Diencephalon (tissue), 1 donor: ENCODE measurements around the gene PLIN4. TPM values are rescaled to one million over a fixed set of nuclear protein-coding genes. Genes with fewer than 3 reads are reported as not detected.

Experiments used
- total RNA-seq: library from RNA; depleted of rRNA; stranded (reverse); fragments of >200 nt; gene quantifications from one replicate; pipeline ENCODE4 v1.2.3, GENCODE V29; 2014

Gene PLIN4, protein sequence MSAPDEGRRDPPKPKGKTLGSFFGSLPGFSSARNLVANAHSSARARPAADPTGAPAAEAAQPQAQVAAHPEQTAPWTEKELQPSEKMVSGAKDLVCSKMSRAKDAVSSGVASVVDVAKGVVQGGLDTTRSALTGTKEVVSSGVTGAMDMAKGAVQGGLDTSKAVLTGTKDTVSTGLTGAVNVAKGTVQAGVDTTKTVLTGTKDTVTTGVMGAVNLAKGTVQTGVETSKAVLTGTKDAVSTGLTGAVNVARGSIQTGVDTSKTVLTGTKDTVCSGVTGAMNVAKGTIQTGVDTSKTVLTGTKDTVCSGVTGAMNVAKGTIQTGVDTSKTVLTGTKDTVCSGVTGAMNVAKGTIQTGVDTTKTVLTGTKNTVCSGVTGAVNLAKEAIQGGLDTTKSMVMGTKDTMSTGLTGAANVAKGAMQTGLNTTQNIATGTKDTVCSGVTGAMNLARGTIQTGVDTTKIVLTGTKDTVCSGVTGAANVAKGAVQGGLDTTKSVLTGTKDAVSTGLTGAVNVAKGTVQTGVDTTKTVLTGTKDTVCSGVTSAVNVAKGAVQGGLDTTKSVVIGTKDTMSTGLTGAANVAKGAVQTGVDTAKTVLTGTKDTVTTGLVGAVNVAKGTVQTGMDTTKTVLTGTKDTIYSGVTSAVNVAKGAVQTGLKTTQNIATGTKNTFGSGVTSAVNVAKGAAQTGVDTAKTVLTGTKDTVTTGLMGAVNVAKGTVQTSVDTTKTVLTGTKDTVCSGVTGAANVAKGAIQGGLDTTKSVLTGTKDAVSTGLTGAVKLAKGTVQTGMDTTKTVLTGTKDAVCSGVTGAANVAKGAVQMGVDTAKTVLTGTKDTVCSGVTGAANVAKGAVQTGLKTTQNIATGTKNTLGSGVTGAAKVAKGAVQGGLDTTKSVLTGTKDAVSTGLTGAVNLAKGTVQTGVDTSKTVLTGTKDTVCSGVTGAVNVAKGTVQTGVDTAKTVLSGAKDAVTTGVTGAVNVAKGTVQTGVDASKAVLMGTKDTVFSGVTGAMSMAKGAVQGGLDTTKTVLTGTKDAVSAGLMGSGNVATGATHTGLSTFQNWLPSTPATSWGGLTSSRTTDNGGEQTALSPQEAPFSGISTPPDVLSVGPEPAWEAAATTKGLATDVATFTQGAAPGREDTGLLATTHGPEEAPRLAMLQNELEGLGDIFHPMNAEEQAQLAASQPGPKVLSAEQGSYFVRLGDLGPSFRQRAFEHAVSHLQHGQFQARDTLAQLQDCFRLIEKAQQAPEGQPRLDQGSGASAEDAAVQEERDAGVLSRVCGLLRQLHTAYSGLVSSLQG (N-terminal part only)
- total RNA-seq = 0.23 TPM

DNA sequence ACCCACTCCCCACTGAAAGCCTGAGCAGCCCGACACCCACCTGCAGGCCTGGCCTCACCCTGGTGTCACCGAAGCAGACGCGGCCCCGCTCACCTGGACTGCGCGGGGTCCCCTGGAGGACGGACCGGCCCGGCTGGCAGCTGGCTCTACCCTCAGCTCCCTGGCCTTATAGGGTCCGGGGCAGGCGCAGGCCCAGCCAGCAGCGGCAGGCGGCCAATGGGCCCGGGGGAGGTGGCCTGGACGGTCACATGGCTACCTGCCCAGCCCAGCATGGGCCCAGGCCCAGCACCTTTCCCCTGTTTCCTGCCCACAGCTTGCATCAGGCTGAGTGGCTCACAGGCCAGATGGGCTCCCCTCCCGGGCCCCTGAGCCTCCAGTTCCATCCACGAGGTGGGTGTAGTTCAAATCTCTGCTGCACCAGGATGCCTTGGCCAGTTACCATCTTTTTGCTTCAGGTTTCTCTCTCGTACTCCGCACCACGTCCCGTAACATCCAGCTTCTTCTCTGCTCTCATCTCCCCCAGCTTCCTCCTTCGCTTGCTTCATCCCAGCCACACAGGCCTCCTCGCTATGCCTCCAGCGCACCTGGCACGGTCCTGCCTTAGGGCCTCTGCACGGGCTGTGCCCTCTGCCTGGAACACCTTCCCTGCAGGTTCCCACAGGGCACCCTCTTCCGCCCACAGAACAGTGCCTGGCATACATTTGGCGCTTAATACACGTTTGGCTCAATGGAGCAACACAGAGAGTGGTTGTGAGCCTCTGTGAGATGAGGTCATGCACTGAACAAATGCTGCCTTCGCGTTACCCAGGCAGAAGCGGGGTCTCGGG lies at the start of gene PLIN4:
Gene PLIN4 (minus strand): TSS at position 142 of the 827 bp plus-strand sequence. CDS start 214 bp downstream, outside the sequence.

DNA sequence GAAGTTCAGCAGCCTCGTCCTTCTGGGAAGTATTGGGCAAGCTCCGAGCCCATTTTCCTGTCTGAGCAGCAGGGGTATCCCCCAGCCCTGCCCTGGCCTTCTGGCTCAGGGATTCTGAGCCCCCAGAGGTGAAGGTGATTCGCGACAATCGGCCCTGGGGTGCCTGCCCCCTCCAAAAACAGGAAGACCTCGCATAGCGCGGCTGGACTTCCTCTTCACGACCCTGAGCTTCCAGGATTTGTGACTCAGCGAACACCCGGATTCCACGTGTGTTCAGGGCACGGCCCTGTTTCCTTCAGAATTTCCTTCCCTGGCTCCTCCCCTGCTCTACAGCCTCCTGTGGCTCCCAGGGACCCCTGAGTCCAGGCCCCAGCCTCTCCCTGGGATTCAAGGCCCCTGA lies 41.3 kb upstream of the PLIN4 start, which contains the start of gene SEMA6B:
Gene SEMA6B (minus strand): TSS at position 116 of the 400 bp plus-strand sequence. CDS start 1,227 bp downstream, outside the sequence.

GRCh38 chr19:4539693-4540581 lies 21.7 kb upstream of the PLIN4 start, which contains the start of gene LRG1:
Gene LRG1 (minus strand): TSS chr19:4540036. CDS start chr19:4540013, 23 bp downstream.

DNA sequence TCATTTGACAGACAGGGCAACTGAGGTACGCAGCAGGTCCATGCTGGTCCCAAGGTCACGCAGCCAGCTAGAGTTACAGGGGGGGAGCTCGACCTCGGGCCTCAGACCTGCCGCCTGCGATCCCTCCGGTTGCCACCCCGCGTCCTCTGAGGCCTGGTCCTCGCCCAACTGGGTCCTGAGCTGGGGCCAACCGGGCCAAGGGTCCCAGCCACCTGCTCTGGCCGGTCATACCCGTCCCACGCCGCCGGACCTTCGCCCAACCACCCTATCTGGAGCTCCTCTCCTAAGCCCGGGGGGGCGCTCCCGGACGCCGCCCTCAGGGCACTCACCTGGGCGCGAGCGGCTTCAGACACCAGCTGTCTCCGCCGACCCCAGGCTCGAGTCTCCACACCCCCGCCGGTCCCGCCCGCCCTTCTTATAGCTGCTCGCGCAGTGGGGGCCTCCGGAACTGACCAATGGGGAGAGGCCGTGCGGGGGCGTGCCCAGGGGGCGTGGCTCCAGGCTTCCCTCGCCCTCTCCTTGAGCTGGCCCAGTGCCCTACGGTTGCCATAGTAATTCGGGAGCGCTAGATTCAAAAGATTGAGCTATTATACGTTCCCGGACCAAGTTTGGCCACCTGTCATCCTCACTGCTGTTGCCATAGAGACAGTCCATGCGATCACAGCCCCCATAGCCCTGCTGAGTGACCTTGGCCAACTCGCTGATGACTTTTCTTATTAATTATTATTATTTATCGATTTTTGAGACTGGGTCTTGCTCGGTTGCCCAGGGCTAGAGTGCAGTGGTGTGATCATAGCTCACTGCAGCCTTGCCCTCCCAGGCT lies 16.8 kb upstream of the PLIN4 start, which contains the start of gene PLIN5:
Gene PLIN5 (minus strand): TSS at position 389 of the 823 bp plus-strand sequence. CDS start 1,150 bp downstream, outside the sequence.

GRCh38 chr19:4472174-4472974 lies 45.9 kb downstream of the PLIN4 start, which contains the start of gene HDGFL2:
Gene HDGFL2 (plus strand): TSS chr19:4472297. CDS start chr19:4472351, 54 bp downstream.

DNA sequence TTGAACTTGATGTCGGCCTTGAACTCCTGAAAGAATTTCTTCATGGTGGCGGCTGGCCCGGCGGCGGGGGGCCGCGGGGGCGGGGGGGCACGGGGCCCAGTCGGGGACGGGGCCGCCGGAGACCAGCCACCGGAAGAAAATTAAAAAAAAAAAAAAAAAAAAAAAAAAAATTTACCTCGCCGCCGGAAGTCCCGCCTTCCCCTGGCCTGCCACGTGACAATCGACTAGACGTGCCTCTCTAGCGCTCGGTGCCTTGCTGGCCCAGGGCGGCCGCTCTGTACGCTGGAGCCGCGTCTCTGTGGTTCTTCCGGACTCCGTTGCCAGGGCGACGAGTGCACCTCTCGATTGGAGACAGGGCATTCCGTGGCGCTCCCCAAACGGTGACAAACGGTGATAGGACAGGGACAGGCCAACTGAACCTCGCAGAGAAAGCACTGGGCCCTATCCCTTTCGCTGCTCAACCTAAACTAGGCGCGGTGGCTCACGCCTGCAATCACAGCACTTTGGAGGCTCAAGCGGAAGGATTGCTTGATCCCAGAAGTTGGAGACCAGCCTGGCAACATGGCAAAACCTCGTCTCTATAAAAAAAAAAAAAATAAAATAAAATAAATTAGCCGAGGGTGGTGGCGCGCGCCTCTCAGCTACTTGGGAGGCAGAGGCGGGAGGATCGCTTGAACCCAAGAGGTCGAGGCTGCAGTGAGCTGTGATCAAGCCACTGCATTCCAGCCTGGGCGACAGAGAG lies 60.5 kb downstream of the PLIN4 start, which contains the start of gene UBXN6:
Gene UBXN6 (minus strand): TSS at position 141 of the 742 bp plus-strand sequence. CDS start 97 bp downstream, at position 44.

Other genes starting within 250 kb of the PLIN4 start
- gene SHD, start 239.2 kb downstream of the PLIN4 start, total RNA-seq = 10.1 TPM
- 1.4 TPM for gene TMIGD2, start 216.1 kb downstream of the PLIN4 start, total RNA-seq
- gene FSD1, start 213.9 kb downstream of the PLIN4 start, total RNA-seq = 51.4 TPM
- 0.69 TPM for gene STAP2, start 179.7 kb downstream of the PLIN4 start, total RNA-seq
- gene MPND, start 174.9 kb downstream of the PLIN4 start, total RNA-seq = 19.6 TPM
- 20.1 TPM for gene SH3GL1, start 117.9 kb downstream of the PLIN4 start, total RNA-seq
- gene CHAF1A, start 115.8 kb downstream of the PLIN4 start, total RNA-seq = 8.1 TPM
- 75.0 TPM for gene UBXN6, start 60.7 kb downstream of the PLIN4 start, total RNA-seq
- 39.4 TPM for gene HDGFL2, start 46.2 kb downstream of the PLIN4 start, total RNA-seq
- gene PLIN5, start 16.7 kb upstream of the PLIN4 start, total RNA-seq = 4.6 TPM
- 0.23 TPM for gene LRG1, start 21.6 kb upstream of the PLIN4 start, total RNA-seq
- gene SEMA6B, start 41.2 kb upstream of the PLIN4 start, total RNA-seq = 49.1 TPM
- 7.6 TPM for gene TNFAIP8L1, start 121.0 kb upstream of the PLIN4 start, total RNA-seq
- 42.4 TPM for gene MYDGF, start 151.9 kb upstream of the PLIN4 start, total RNA-seq
- gene DPP9, start 205.4 kb upstream of the PLIN4 start, total RNA-seq = 10.1 TPM